ENCODE results near the gene CXCR6.

GRCh38 chr3:45972534-45973402 lies 29.5 kb downstream of the CXCR6 start:
- TF ChIP-seq CTCF (conservative IDR thresholded peaks at IDR 0.05; ENCODE audit: low read depth in 2 of 2) (no peak), STAT1 (IDR thresholded peaks at IDR 0.05; ENCODE audit: unreplicated experiment) (no peak), EZH2 (IDR thresholded peaks at IDR 0.05; ENCODE audit: low read depth, unreplicated experiment) (no peak), JUNB (IDR thresholded peaks at IDR 0.05; ENCODE audit: unreplicated experiment) (no peak), POLR2AphosphoS5 (IDR thresholded peaks at IDR 0.05; ENCODE audit: low read depth) (no peak), REST (IDR thresholded peaks at IDR 0.05; ENCODE audit: unreplicated experiment) (no peak), ETS1 (IDR thresholded peaks at IDR 0.05) (no peak), CREB1 (CRISPR knock-in tag; IDR thresholded peaks at IDR 0.05; ENCODE audit: low read depth) (no peak), EZH2phosphoT487 (IDR thresholded peaks at IDR 0.05; ENCODE audit: unreplicated experiment) (no peak), ZNF114 (CRISPR knock-in tag; IDR thresholded peaks at IDR 0.05) (no peak), NANOG (IDR thresholded peaks at IDR 0.05; ENCODE audit: borderline replicate concordance) (no peak), ZNF331 (CRISPR knock-in tag; IDR thresholded peaks at IDR 0.05; ENCODE audit: low read depth) (no peak)

Measured in GM23338 (cell line).